PC-9 (cell line): ENCODE results near the gene RTL9.

Experiments
- CTCF ChIP-seq: fragments of 200-600 bp; sonication (generic); conservative IDR thresholded peaks from 2 replicates; pipeline ENCODE4 v1.6.1; 2017; ENCODE audit warnings: mixed run types, antibody characterized with exemption, mild to moderate bottlenecking, moderate library complexity
- EZH2 ChIP-seq: fragments of 200-600 bp; sonication (generic); IDR thresholded peaks from 2 replicates; pipeline ENCODE4 v1.8.0; 2017; ENCODE audit warnings: antibody characterized with exemption, low read depth

- TF ChIP-seq CTCF (no peak), EZH2 (no peak)
Measured at GRCh38 chrX:110358548-110358947, at the start of gene RTL9.
